BE2C (cell line): ENCODE data around the gene ATP11A.

Experiments used
- DNase-seq: peaks from one replicate; pipeline ENCODE4 v3.0.0-alpha.2; 2020
- H3K27me3 ChIP-seq: fragments of 250-450 bp; sonication (Bioruptor Pico); 2 replicates; pipeline ENCODE4 v1.5.1; 2020; ENCODE audit warnings: mild to moderate bottlenecking
- H3K36me3 ChIP-seq: fragments of 250-450 bp; sonication (Bioruptor Pico); 2 replicates; pipeline ENCODE4 v1.5.1; 2020; ENCODE audit warnings: mild to moderate bottlenecking
- H3K4me1 ChIP-seq: fragments of 250-450 bp; sonication (Bioruptor Pico); 2 replicates; pipeline ENCODE4 v1.5.1; 2020
- H3K4me3 ChIP-seq: 2 replicates; pipeline ENCODE4 v1.5.1; 2011; ENCODE audit warnings: low read depth, low read length
- H3K9me3 ChIP-seq: fragments of 250-450 bp; sonication (Bioruptor Pico); 2 replicates; pipeline ENCODE4 v1.5.1; 2020
- TF ChIP-seq, protein P1 (sequence below): IDR thresholded peaks from 2 replicates; pipeline ENCODE4 v1.5.1; 2012; ENCODE audit warnings: mild to moderate bottlenecking, low read depth, low read length

ATP11A gene

GRCh38 chr13:112723771-112724170 lies 33.9 kb downstream of the ATP11A start:
- Histone ChIP-seq H3K4me1 (peaks cover 12% of the 10 kb centered on the region), H3K36me3 (no peaks in the 10 kb centered on the region; the same call in 1 of the 2 replicates), H3K27me3 (no peaks in the 10 kb centered on the region), H3K9me3 (no peaks in the 10 kb centered on the region), H3K4me3 (no peak overlapping the region)
- no peak for DNase-seq
- TF ChIP-seq, protein P1, sequence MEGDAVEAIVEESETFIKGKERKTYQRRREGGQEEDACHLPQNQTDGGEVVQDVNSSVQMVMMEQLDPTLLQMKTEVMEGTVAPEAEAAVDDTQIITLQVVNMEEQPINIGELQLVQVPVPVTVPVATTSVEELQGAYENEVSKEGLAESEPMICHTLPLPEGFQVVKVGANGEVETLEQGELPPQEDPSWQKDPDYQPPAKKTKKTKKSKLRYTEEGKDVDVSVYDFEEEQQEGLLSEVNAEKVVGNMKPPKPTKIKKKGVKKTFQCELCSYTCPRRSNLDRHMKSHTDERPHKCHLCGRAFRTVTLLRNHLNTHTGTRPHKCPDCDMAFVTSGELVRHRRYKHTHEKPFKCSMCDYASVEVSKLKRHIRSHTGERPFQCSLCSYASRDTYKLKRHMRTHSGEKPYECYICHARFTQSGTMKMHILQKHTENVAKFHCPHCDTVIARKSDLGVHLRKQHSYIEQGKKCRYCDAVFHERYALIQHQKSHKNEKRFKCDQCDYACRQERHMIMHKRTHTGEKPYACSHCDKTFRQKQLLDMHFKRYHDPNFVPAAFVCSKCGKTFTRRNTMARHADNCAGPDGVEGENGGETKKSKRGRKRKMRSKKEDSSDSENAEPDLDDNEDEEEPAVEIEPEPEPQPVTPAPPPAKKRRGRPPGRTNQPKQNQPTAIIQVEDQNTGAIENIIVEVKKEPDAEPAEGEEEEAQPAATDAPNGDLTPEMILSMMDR, result no peak

DNA sequence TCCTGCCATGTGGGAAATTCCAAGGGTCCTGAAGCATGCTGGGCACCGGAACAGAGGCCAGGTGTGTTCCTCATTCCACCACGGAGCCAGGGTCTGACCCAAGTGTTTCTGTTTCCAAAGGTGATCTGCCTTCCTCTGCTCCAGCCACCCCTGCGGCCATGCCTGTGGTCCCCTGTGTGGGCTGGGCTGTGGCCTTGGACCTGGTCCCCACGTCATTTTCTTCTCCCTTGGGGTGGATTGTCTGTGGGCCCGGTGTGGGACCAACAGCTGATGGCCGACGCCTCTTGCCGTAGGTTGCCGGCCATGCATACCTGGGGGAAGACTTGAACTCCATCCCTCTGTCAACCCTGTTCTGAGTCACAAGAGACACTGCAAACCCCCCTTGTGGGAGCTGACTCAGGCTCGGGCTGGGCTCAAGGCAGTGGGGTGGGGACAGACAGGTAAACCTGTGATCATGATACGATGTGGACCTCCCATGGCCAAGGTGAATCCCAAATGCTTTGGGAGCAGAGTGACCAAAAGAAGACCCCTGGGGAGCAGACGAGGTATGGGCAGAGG lies 35.0 kb downstream of the ATP11A start:
- Histone ChIP-seq H3K36me3 (no peaks in the 10 kb centered on the region; the same call in 1 of the 2 replicates), H3K4me3 (no peak overlapping the region)
- no peak for DNase-seq

GRCh38 chr13:112725346-112726015 lies 35.6 kb downstream of the ATP11A start:
- no peak for DNase-seq
- no peaks in the 10 kb centered on the region for H3K9me3 ChIP-seq
- no peaks in the 10 kb centered on the region; the same call in 1 of the 2 replicates for H3K36me3 ChIP-seq
- TF ChIP-seq, protein P1, result no peak
- no peak overlapping the region for H3K4me3 ChIP-seq
- peaks cover 12% of the 10 kb centered on the region for H3K4me1 ChIP-seq
- no peaks in the 10 kb centered on the region for H3K27me3 ChIP-seq

More for the DNA sequence above, 35.0 kb downstream of the ATP11A start:
- no peaks in the 10 kb centered on the region for H3K9me3 ChIP-seq
- TF ChIP-seq, protein P1, result no peak
- H3K4me1 ChIP-seq, result peaks cover 12% of the 10 kb centered on the region
- no peaks in the 10 kb centered on the region for H3K27me3 ChIP-seq

GRCh38 chr13:112726016-112726767 lies 36.4 kb downstream of the ATP11A start:
- DNase-seq, result no peak
- Histone ChIP-seq H3K36me3 (no peaks in the 10 kb centered on the region; the same call in 1 of the 2 replicates), H3K9me3 (no peaks in the 10 kb centered on the region), H3K4me3 (no peak overlapping the region), H3K27me3 (no peaks in the 10 kb centered on the region), H3K4me1 (peaks cover 12% of the 10 kb centered on the region)
- TF ChIP-seq, protein P1, result no peak

DNA sequence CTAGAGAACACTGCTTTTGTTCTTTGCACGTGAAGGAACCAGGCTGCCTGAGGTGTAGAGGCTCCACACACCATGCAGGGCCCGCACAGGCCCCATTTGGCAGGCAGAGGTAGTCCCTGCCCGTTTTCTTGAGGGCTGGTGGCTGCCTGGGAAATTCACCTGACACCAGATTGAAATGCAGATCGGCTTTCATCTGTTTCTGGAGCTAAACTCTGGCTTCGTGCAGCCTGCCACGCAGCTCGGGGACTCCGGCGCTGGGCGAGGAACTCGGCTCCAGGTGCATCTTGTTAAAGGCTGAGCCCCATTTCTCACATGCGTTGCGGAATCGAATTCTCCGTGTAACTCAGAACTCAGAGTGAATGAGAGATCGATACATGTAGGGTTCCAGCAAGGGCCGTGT lies 37.7 kb downstream of the ATP11A start:
- no peak for DNase-seq
- Histone ChIP-seq H3K36me3 (no peaks in the 10 kb centered on the region; the same call in 1 of the 2 replicates), H3K4me1 (peaks cover 12% of the 10 kb centered on the region), H3K27me3 (no peaks in the 10 kb centered on the region), H3K9me3 (no peaks in the 10 kb centered on the region), H3K4me3 (no peak overlapping the region)
- TF ChIP-seq, protein P1, result no peak
